ENCODE data around the gene RAB26. TPM values are rescaled to one million over a fixed set of nuclear protein-coding genes. Genes with fewer than 3 reads are reported as not detected.
A peak's percentile ranks its signal among the peaks of the same experiment; 100 is the strongest.

Gene RAB26
- total and polyA plus RNA-seq, 2 experiments from 2014 or later = 4.1 to 8.7 TPM

DNA sequence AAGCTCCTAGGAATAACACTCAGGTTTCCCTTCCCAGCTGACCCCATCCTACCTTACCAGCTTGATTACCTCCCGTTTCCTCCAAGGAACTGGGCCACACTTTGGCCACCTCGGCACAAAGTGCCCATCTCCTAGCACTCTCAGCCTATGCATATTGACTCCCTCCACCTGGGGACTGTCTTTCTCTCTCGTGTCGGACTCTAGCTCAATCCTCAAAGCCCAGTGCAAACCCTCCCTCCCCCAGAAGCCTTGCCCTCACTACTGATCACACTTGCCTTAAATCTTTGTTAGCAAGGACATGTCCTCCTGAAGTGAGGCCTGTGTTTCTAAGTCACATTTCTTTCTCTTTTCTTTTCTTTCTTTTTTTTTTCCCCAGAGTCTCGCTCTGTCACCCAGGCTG lies 2.6 kb upstream of the RAB26 start (continued):
- TF ChIP-seq, protein P1, sequence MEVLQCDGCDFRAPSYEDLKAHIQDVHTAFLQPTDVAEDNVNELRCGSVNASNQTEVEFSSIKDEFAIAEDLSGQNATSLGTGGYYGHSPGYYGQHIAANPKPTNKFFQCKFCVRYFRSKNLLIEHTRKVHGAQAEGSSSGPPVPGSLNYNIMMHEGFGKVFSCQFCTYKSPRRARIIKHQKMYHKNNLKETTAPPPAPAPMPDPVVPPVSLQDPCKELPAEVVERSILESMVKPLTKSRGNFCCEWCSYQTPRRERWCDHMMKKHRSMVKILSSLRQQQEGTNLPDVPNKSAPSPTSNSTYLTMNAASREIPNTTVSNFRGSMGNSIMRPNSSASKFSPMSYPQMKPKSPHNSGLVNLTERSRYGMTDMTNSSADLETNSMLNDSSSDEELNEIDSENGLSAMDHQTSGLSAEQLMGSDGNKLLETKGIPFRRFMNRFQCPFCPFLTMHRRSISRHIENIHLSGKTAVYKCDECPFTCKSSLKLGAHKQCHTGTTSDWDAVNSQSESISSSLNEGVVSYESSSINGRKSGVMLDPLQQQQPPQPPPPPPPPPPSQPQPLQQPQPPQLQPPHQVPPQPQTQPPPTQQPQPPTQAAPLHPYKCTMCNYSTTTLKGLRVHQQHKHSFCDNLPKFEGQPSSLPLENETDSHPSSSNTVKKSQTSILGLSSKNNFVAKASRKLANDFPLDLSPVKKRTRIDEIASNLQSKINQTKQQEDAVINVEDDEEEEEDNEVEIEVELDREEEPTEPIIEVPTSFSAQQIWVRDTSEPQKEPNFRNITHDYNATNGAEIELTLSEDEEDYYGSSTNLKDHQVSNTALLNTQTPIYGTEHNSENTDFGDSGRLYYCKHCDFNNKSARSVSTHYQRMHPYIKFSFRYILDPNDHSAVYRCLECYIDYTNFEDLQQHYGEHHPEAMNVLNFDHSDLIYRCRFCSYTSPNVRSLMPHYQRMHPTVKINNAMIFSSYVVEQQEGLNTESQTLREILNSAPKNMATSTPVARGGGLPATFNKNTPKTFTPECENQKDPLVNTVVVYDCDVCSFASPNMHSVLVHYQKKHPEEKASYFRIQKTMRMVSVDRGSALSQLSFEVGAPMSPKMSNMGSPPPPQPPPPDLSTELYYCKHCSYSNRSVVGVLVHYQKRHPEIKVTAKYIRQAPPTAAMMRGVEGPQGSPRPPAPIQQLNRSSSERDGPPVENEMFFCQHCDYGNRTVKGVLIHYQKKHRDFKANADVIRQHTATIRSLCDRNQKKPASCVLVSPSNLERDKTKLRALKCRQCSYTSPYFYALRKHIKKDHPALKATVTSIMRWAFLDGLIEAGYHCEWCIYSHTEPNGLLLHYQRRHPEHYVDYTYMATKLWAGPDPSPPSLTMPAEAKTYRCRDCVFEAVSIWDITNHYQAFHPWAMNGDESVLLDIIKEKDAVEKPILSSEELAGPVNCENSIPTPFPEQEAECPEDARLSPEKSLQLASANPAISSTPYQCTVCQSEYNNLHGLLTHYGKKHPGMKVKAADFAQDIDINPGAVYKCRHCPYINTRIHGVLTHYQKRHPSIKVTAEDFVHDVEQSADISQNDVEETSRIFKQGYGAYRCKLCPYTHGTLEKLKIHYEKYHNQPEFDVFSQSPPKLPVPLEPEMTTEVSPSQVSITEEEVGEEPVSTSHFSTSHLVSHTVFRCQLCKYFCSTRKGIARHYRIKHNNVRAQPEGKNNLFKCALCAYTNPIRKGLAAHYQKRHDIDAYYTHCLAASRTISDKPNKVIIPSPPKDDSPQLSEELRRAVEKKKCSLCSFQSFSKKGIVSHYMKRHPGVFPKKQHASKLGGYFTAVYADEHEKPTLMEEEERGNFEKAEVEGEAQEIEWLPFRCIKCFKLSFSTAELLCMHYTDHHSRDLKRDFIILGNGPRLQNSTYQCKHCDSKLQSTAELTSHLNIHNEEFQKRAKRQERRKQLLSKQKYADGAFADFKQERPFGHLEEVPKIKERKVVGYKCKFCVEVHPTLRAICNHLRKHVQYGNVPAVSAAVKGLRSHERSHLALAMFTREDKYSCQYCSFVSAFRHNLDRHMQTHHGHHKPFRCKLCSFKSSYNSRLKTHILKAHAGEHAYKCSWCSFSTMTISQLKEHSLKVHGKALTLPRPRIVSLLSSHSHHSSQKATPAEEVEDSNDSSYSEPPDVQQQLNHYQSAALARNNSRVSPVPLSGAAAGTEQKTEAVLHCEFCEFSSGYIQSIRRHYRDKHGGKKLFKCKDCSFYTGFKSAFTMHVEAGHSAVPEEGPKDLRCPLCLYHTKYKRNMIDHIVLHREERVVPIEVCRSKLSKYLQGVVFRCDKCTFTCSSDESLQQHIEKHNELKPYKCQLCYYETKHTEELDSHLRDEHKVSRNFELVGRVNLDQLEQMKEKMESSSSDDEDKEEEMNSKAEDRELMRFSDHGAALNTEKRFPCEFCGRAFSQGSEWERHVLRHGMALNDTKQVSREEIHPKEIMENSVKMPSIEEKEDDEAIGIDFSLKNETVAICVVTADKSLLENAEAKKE (CRISPR knock-in tag; IDR thresholded peaks at IDR 0.05) = no peak
- TF ChIP-seq, protein P2, sequence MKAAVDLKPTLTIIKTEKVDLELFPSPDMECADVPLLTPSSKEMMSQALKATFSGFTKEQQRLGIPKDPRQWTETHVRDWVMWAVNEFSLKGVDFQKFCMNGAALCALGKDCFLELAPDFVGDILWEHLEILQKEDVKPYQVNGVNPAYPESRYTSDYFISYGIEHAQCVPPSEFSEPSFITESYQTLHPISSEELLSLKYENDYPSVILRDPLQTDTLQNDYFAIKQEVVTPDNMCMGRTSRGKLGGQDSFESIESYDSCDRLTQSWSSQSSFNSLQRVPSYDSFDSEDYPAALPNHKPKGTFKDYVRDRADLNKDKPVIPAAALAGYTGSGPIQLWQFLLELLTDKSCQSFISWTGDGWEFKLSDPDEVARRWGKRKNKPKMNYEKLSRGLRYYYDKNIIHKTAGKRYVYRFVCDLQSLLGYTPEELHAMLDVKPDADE (IDR thresholded peaks at IDR 0.05) = no peak
- TF ChIP-seq ZNF331 (CRISPR knock-in tag; IDR thresholded peaks at IDR 0.05; ENCODE audit: low read depth) (no peak), CREB1 (CRISPR knock-in tag; IDR thresholded peaks at IDR 0.05; ENCODE audit: low read depth) (no peak), EZH2phosphoT487 (IDR thresholded peaks at IDR 0.05; ENCODE audit: unreplicated experiment) (no peak)

DNA sequence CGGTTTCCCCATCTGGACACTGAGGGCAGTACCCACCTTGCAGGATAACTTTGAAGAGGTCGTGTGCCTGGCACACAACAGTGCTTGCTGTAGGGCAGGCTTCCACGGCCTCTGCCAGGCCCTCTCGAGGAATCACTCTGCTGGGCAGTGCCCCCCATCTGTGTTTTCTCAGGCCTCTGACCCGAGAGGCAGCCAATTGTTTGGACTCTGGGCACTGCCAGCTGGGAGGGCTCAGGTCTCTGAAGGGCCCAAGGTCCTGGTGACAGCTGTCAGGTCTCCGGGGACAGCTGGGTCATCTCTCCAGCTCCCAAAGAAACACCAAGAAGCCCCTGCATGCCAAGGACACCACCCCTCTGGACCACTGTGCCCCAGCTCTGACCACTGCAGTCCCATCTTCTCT lies 1.0 kb upstream of the RAB26 start:
- H3K4me2 ChIP-seq = no peak overlapping the region; the same call in 1 of the 2 replicates
- Mint-ChIP-seq H3K4me3 (peak overlapping the region; percentile 45; the same call in 1 of the 3 replicates), H3K27ac (no peak overlapping the region), H3K9me3 (peaks cover 3% of the 10 kb centered on the region; the same call in 1 of the 3 replicates), H3K4me1 (peaks cover 25% of the 10 kb centered on the region), H3K36me3 (ENCODE audit: low read depth) (peaks cover 14% of the 10 kb centered on the region), H3K27me3 (ENCODE audit: insufficient read depth, low read depth, poor library complexity) (peaks cover 42% of the 10 kb centered on the region)
- peaks cover 26% of the 10 kb centered on the region for H3K4me1 ChIP-seq (ENCODE audit: insufficient read depth)
- peaks cover 40% of the 10 kb centered on the region for H3F3A ChIP-seq (replicated peaks; ENCODE audit: low read depth)
- no peak for TF ChIP-seq STAT1 (IDR thresholded peaks at IDR 0.05; ENCODE audit: unreplicated experiment)
- TF ChIP-seq, protein P2 (IDR thresholded peaks at IDR 0.05) = no peak
- no peak for TF ChIP-seq JUNB (IDR thresholded peaks at IDR 0.05; ENCODE audit: unreplicated experiment)
- TF ChIP-seq ZNF331 (CRISPR knock-in tag; IDR thresholded peaks at IDR 0.05; ENCODE audit: low read depth) = no peak
- no peak for TF ChIP-seq ZNF114 (CRISPR knock-in tag; IDR thresholded peaks at IDR 0.05)
- TF ChIP-seq CREB1 (CRISPR knock-in tag; IDR thresholded peaks at IDR 0.05; ENCODE audit: low read depth) = no peak
- TF ChIP-seq REST (IDR thresholded peaks at IDR 0.05; ENCODE audit: unreplicated experiment) = no peak
- TF ChIP-seq CTCF (conservative IDR thresholded peaks at IDR 0.05; ENCODE audit: low read depth in 2 of 2) = no peak
- TF ChIP-seq NANOG (IDR thresholded peaks at IDR 0.05; ENCODE audit: borderline replicate concordance) = no peak
- no peak overlapping the region for H2AFZ ChIP-seq
- H3K36me3 ChIP-seq (ENCODE audit: insufficient read depth) = 0 out of 2 replicates have a peak, but pooled peaks cover 2% of the 10 kb centered on the region
- H3K27me3 ChIP-seq (ENCODE audit: insufficient read depth) = peaks cover 9% of the 10 kb centered on the region; the same call in 1 of the 2 replicates
- no peaks in the 10 kb centered on the region for H3K9me2 ChIP-seq (ENCODE audit: insufficient read depth)
- 0 out of 2 replicates have a peak overlapping the region, but pooled peaks have one; percentile 50 for H3K27ac ChIP-seq (ENCODE audit: low read depth)
- H4K20me1 ChIP-seq (replicated peaks; ENCODE audit: insufficient read depth) = peaks cover 11% of the 10 kb centered on the region
- peaks cover 3% of the 10 kb centered on the region; the same call in 1 of the 2 replicates for H3K79me2 ChIP-seq (replicated peaks; ENCODE audit: insufficient read depth)
- ATAC-seq (no peak), DNase-seq (ENCODE audit: low spot score) (no peak)
- peak overlapping the region; percentile 79; the same call in 1 of the 2 replicates for H3K4me3 ChIP-seq

All from GM23338 (cell line).